Nephron progenitor cell (in vitro differentiated cells): ENCODE data around the gene STAC2.
A peak's percentile ranks its signal among the peaks of the same experiment; 100 is the strongest.

Experiments used
- DNase-seq: peaks from one replicate; pipeline ENCODE4 v3.0.0; 2021
- H3K27ac Mint-ChIP-seq: 2 replicates; pipeline ENCODE4 v1.8.0; 2021; ENCODE audit warnings: mild to moderate bottlenecking, moderate library complexity, mixed read lengths
- H3K27me3 Mint-ChIP-seq: 2 replicates; pipeline ENCODE4 v1.8.0; 2021; ENCODE audit warnings: mild to moderate bottlenecking, low read depth, mixed read lengths; ENCODE audit not compliant: poor library complexity
- H3K36me3 Mint-ChIP-seq: 2 replicates; pipeline ENCODE4 v1.8.0; 2021; ENCODE audit warnings: low read depth, mixed read lengths
- H3K4me1 Mint-ChIP-seq: 2 replicates; pipeline ENCODE4 v1.8.0; 2021; ENCODE audit warnings: mixed read lengths
- H3K4me3 Mint-ChIP-seq: 2 replicates; pipeline ENCODE4 v1.8.0; 2021; ENCODE audit warnings: mild to moderate bottlenecking, moderate library complexity, mixed read lengths
- H3K9me3 Mint-ChIP-seq: 2 replicates; pipeline ENCODE4 v1.8.0; 2021; ENCODE audit warnings: mild to moderate bottlenecking, moderate library complexity, mixed read lengths
- CTCF ChIP-seq: fragments of 200-600 bp; sonication (generic); IDR thresholded peaks from 2 replicates; pipeline ENCODE4 v1.5.0; 2021; ENCODE audit warnings: antibody characterized with exemption

STAC2 gene

GRCh38 chr17:39243155-39243554, 17.4 kb upstream of the STAC2 start:
- Mint-ChIP-seq H3K27me3 (peaks cover 21% of the 10 kb centered on the region), H3K4me3 (no peak overlapping the region), H3K27ac (no peak overlapping the region), H3K4me1 (peaks cover 35% of the 10 kb centered on the region), H3K9me3 (no peaks in the 10 kb centered on the region), H3K36me3 (no peaks in the 10 kb centered on the region)
- DNase-seq = no peak
- TF ChIP-seq CTCF = no peak

GRCh38 chr17:39240631-39241030, 14.9 kb upstream of the STAC2 start:
- no peaks in the 10 kb centered on the region for H3K36me3 Mint-ChIP-seq
- no peaks in the 10 kb centered on the region for H3K9me3 Mint-ChIP-seq
- H3K4me3 Mint-ChIP-seq = no peak overlapping the region
- H3K4me1 Mint-ChIP-seq = peaks cover 27% of the 10 kb centered on the region
- TF ChIP-seq CTCF = no peak
- no peak overlapping the region for H3K27ac Mint-ChIP-seq
- DNase-seq = no peak
- peaks cover 18% of the 10 kb centered on the region for H3K27me3 Mint-ChIP-seq

- peak; percentile 76 for DNase-seq
- Mint-ChIP-seq H3K4me3 (no peak overlapping the region), H3K36me3 (no peaks in the 10 kb centered on the region), H3K27ac (no peak overlapping the region), H3K9me3 (no peaks in the 10 kb centered on the region), H3K27me3 (peaks cover 18% of the 10 kb centered on the region), H3K4me1 (peaks cover 30% of the 10 kb centered on the region)
- TF ChIP-seq CTCF = peak; percentile 61
Observed at GRCh38 chr17:39239640-39240314, 14.0 kb upstream of the STAC2 start.

DNA sequence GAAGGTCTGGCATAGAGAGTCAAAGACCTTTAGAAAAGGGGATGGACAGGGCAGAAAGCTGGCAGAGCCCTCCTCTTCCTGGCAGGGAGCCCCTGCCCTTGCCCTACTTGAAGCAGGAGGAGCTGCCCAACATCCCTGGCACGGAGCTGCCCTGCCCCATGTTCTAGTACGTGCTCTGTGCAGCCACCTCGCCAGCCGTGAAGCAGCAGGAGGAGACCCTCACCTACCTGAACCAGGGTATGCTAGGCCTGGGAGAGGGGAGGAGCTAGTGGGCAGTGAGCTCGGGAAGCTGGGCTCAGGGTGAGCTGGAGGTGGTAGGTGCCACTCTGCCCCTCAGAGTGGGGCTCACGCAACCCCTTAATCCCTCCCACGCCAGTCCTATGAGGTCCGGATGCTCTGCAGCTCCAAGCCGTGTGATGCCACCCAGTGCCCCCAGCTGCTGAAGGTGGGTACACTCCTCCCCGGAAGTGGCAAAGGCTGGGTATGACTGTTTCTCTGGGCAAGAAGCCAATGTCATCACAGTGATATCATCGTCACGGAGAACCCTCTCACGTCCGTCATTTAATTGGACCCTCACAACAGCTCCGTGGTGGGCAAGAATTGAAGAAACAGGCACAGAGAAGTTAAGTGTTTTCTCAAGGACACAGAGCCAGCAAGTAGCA, 12.7 kb upstream of the STAC2 start:
- Mint-ChIP-seq H3K4me1 (peaks cover 16% of the 10 kb centered on the region), H3K9me3 (no peaks in the 10 kb centered on the region), H3K27ac (no peak overlapping the region), H3K4me3 (no peak overlapping the region), H3K36me3 (no peaks in the 10 kb centered on the region), H3K27me3 (peaks cover 18% of the 10 kb centered on the region)
- DNase-seq = no peak
- TF ChIP-seq CTCF = no peak

GRCh38 chr17:39237586-39237985, 11.8 kb upstream of the STAC2 start:
- H3K36me3 Mint-ChIP-seq = no peaks in the 10 kb centered on the region
- peaks cover 15% of the 10 kb centered on the region for H3K4me1 Mint-ChIP-seq
- no peak overlapping the region for H3K4me3 Mint-ChIP-seq
- no peak for DNase-seq
- peaks cover 18% of the 10 kb centered on the region for H3K27me3 Mint-ChIP-seq
- no peak overlapping the region for H3K27ac Mint-ChIP-seq
- TF ChIP-seq CTCF = no peak
- H3K9me3 Mint-ChIP-seq = no peaks in the 10 kb centered on the region

DNA sequence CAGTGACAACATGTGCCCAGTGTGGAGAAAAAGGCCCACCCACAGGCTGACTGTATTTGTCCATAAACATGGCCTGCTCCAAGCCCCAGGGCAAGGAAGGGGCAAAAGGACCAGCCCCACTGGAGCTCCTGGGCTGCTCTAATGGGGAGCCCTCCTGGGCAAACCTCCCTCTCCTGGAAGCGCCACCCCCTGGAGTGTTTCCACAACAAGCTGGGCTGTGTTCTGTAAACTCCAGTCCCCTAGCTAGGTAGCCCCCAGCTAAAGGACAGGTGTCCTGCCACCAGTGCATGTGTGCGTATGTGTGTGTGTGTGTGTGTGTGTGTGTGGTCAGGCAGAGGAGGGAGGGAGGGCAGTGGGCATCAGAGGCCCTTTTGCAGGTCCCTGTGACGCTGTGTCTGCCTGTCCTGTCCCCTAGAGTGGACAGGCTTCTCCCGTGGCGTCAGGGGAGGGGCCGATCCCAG, 11.3 kb upstream of the STAC2 start:
- H3K27ac Mint-ChIP-seq = no peak overlapping the region
- no peak for TF ChIP-seq CTCF
- no peaks in the 10 kb centered on the region for H3K9me3 Mint-ChIP-seq
- no peak overlapping the region for H3K4me3 Mint-ChIP-seq
- peaks cover 20% of the 10 kb centered on the region for H3K27me3 Mint-ChIP-seq
- no peaks in the 10 kb centered on the region for H3K36me3 Mint-ChIP-seq
- H3K4me1 Mint-ChIP-seq = peaks cover 19% of the 10 kb centered on the region
- no peak for DNase-seq
